Metanephros (tissue), 2 donors: ENCODE measurements around the gene PVALEF. TPM values are rescaled to one million over a fixed set of nuclear protein-coding genes. Genes with fewer than 3 reads are reported as not detected.

Source experiments
- small RNA-seq: library from RNA; depleted of rRNA; stranded (forward); fragments of <200 nt; gene quantifications from one replicate; pipeline ENCODE3, GENCODE V24; 2014; ENCODE audit warnings: low replicate concordance
- total RNA-seq: library from RNA; depleted of rRNA; stranded (reverse); fragments of >200 nt; gene quantifications from one replicate; pipeline ENCODE4 v1.2.3, GENCODE V29; 2014

PVALEF gene
- not detected for total RNA-seq

GRCh38 chr17:81165246-81166032 is at the start of gene PVALEF:
Gene PVALEF, plus strand, starts transcription at chr17:81165507. Its CDS starts 15,720 bp downstream, at chr17:81181227.

GRCh38 chr17:81166033-81166492 is 756 bp downstream of the PVALEF start, which contains the start of gene AATK:
Gene AATK, minus strand, starts transcription at chr17:81166221. Its CDS starts 229 bp downstream, at chr17:81165992.

GRCh38 chr17:81222906-81223761 is 57.8 kb downstream of the PVALEF start, which contains the start of gene CEP131:
Gene CEP131, minus strand, starts transcription at chr17:81222965. Its CDS starts 2,909 bp downstream, at chr17:81220056.

Small RNA genes within 50 kb of the gene (small RNA-seq; reads per million reads assigned to genes)
- gene MIR1250 (not detected), gene MIR3065 (8.2 reads per million, percentile 94 among the genes with 10 or more reads in this experiment), gene MIR657 (not detected)

Other genes starting within 250 kb of the PVALEF start
- gene CHMP6, start 173.7 kb upstream of the PVALEF start, total RNA-seq, result 30.3 TPM
- gene BAIAP2, start 130.4 kb upstream of the PVALEF start, total RNA-seq, result 29.3 TPM
- 3.2 TPM for gene AATK, start 714 bp downstream of the PVALEF start, total RNA-seq
- 16.8 TPM for gene CEP131, start 57.5 kb downstream of the PVALEF start, total RNA-seq
- 34.7 TPM for gene TEPSIN, start 73.5 kb downstream of the PVALEF start, total RNA-seq
- 23.3 TPM for gene NDUFAF8, start 73.8 kb downstream of the PVALEF start, total RNA-seq
- gene SLC38A10, start 129.8 kb downstream of the PVALEF start, total RNA-seq, result 63.1 TPM
- 25.2 TPM for gene BAHCC1, start 229.9 kb downstream of the PVALEF start, total RNA-seq